Ramos (cell line): ENCODE results near the gene KIF25.
"Not testable (repeated sequence)": the region's sequence is repeated elsewhere in the genome, so short reads cannot be mapped to it uniquely, and the experiment has no call there.

Source experiments
- in situ Hi-C: fragments of 300-500 bp; cut with MboI; formaldehyde crosslinking; loops from one replicate; pipeline ENCODE4 v1.14.3; 2022; ENCODE audit warnings: low sequenced_read_pairs; ENCODE audit not compliant: unreplicated experiment

Gene KIF25

DNA sequence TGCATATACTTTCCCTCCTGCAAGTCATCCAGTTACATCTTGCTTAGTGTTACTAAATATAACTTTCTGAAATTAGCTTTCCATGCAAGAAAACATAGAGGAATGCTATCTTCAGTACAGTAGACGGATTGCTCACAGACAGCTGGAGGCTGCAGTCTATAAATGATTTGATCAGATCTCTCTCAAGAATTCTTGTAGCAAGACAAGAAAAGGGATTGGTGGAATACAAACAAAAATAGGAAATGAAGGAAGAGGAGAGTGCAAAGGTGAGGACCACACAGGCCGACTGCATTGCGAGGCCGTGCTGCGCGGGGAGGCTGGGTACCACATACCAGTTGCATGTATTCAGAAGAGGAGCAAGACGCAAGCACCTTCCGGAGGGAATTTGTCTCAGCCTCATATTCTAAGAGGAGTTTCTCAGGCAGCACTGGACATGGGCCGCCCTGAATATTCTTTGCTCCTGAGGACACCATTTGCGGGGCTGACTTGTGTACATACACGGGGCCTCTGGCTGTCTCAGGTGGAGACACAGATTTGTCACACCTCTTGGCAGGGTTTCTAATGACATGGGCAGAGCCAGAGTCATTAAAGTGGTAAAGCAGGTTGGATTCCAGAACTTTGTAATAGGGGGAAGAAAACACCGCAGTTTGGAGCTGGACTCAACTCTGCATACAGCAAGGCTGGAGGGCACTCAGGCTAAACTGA lies 22.7 kb upstream of the KIF25 start:
- in situ Hi-C loops, result no loop called here

DNA sequence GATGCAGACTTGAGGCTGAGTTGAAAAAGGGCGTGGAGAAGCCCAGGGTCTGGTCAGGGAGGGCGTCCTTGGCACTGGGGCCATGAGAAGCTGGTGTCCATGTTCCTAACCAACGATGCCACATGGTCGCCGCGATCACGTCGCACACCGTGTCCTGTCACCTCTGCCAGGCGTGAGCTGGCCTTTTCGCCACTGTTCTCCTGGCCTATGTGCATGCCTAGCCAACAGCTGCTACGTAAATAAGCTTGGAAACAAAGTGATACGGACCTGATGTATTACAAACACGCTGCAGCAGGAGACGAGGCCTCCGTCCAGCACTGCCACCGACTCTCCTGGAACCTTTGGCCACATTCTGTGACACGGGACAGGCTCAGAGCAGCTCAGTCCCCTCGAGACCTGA lies 22.0 kb upstream of the KIF25 start:
- in situ Hi-C loops, result no loop called here

GRCh38 chr6:167976116-167976657 lies 21.3 kb upstream of the KIF25 start:
- in situ Hi-C loops, result not testable (repeated sequence)

GRCh38 chr6:167976708-167977107 lies 20.8 kb upstream of the KIF25 start:
- in situ Hi-C loops, result no loop called here

DNA sequence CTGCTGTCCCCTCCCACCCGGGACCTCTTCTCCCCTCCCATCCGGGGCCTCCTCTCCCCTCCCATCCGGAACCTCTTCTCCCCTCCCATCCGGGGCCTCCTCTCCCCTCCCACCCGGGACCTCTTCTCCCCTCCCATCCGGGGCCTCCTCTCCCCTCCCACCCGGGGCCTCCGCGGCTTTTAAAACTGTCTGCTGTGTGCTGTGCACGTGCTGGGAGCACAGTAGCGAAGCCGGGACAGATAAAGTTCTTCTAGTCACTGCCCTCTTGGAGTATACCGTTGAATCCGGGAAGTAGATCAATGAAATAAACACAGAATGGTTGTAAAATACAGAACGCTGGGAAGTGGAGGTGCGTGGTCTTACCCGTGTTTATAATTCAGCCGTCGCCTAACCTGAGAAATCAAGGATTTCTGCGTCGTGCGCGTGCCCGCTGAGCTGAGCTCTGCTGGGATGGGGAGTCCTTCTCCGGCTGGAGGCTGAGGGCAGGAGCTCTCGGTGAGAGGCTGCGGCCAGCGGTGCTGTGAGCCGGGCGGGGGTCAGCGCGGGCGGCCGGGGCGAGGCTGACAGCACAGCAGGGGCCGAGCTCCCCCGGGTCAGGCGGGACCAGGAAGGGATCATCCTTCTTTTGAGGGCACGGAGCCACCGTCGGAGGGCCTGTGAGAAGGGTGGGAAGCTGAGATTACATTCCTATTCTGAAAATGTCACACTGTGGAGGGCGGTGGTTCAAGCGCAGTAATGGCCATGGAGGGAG lies 19.6 kb upstream of the KIF25 start:
- in situ Hi-C loops, result no loop called here

GRCh38 chr6:167978607-167979006 lies 18.9 kb upstream of the KIF25 start:
- in situ Hi-C loops, result no loop called here

GRCh38 chr6:167979436-167980139 lies 17.9 kb upstream of the KIF25 start:
- in situ Hi-C loops, result no loop called here

GRCh38 chr6:167980911-167981580 lies 16.4 kb upstream of the KIF25 start:
- in situ Hi-C loops, result no loop called here

- in situ Hi-C loops, result no loop called here
These were observed 15.5 kb upstream of the KIF25 start for GRCh38 chr6:167981916-167982462.

- in situ Hi-C loops, result no loop called here
These were observed 13.2 kb upstream of the KIF25 start for GRCh38 chr6:167984144-167984719.

DNA sequence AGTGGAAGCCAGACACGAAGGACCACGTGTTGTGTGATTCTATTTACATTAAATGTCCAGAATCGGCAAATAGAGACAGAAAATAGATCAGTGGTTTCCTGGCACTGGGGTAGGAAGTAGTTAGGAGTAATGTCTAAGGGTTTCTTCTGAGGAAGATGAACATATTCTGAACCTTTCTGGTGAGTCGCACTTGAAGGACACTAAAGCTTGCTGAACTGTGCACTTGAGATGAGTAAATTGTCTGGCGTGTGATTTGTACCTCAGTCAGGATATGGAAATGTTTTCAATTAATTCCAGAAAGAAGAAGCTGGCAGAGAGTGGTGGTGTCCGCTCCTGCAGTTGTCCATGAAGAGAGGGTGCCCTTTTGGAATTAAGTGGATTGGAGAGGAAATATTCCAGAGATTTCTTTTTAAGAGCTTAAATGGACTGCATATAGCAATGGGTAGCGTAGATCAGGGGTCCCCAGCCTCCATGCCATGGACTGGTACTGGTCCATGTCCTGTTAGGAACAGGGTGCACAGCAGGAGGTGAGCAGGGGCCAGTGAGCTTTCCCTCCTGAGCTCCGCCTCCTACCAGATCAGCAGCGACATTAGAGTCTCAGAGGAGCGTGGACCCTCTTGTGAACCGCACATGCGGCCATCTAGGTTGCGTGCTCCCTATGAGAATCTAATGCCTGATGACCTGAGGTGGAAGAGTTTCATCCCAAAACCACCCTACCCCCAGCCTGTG lies 12.4 kb upstream of the KIF25 start:
- in situ Hi-C loops, result no loop called here

GRCh38 chr6:167985911-167986595 lies 11.4 kb upstream of the KIF25 start:
- in situ Hi-C loops, result no loop called here

GRCh38 chr6:167987396-167988153 lies 9.9 kb upstream of the KIF25 start:
- in situ Hi-C loops, result no loop called here

DNA sequence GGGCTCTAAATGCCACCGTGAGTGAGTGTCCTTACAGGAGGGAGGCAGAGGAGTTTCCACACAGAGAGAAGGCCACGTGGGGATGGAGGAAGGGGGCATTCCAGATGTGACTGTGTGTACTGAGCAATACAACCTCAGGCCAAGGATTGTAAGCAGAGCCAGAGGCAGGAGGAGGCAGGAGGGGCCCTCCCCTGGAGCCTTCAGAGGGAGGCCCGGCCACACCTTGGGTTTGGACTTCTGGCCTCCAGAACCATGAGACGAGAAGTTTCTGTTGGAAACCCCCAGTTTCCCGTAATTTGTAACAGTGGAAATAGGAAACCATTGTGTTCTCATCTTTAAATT lies 9.3 kb upstream of the KIF25 start:
- in situ Hi-C loops, result no loop called here

- in situ Hi-C loops, result no loop called here
These were observed 8.3 kb upstream of the KIF25 start for GRCh38 chr6:167988945-167989841.

GRCh38 chr6:167990016-167990945 lies 7.2 kb upstream of the KIF25 start:
- in situ Hi-C loops, result no loop called here
